ENCODE measurements around the gene KCNH1.

KCNH1 gene

GRCh38 chr1:210715072-210715471, 418.9 kb downstream of the KCNH1 start:
- TF ChIP-seq POLR2A (IDR thresholded peaks at IDR 0.05; ENCODE audit: extremely low read depth, insufficient read length) (no peak), MAX (IDR thresholded peaks at IDR 0.05; ENCODE audit: low read depth, low read length) (no peak), CTCF (IDR thresholded peaks at IDR 0.05; ENCODE audit: low read depth, low read length) (no peak), MYC (IDR thresholded peaks at IDR 0.05; ENCODE audit: low read depth, low read length) (no peak)
- no peak overlapping the region for H3K4me3 ChIP-seq (ENCODE audit: low read depth, low read length)
- no peak for DNase-seq (ENCODE audit: low read depth)

GRCh38 chr1:210711825-210712612, 421.9 kb downstream of the KCNH1 start:
- TF ChIP-seq POLR2A (IDR thresholded peaks at IDR 0.05; ENCODE audit: extremely low read depth, insufficient read length) (no peak), MAX (IDR thresholded peaks at IDR 0.05; ENCODE audit: low read depth, low read length) (no peak), CTCF (IDR thresholded peaks at IDR 0.05; ENCODE audit: low read depth, low read length) (no peak), MYC (IDR thresholded peaks at IDR 0.05; ENCODE audit: low read depth, low read length) (no peak)
- no peak for DNase-seq (ENCODE audit: low read depth)

GRCh38 chr1:210709701-210710100, 424.2 kb downstream of the KCNH1 start:
- no peak for DNase-seq (ENCODE audit: low read depth)
- no peak overlapping the region for H3K4me3 ChIP-seq (ENCODE audit: low read depth, low read length)
- TF ChIP-seq POLR2A (IDR thresholded peaks at IDR 0.05; ENCODE audit: extremely low read depth, insufficient read length) (no peak), CTCF (IDR thresholded peaks at IDR 0.05; ENCODE audit: low read depth, low read length) (no peak), MAX (IDR thresholded peaks at IDR 0.05; ENCODE audit: low read depth, low read length) (no peak), MYC (IDR thresholded peaks at IDR 0.05; ENCODE audit: low read depth, low read length) (no peak)

More at GRCh38 chr1:210711825-210712612, 421.9 kb downstream of the KCNH1 start:
- no peak overlapping the region for H3K4me3 ChIP-seq (ENCODE audit: low read depth, low read length)

GRCh38 chr1:210707300-210708240, 426.4 kb downstream of the KCNH1 start:
- no peak for TF ChIP-seq MYC (IDR thresholded peaks at IDR 0.05; ENCODE audit: low read depth, low read length)
- no peak for TF ChIP-seq MAX (IDR thresholded peaks at IDR 0.05; ENCODE audit: low read depth, low read length)
- no peak for TF ChIP-seq CTCF (IDR thresholded peaks at IDR 0.05; ENCODE audit: low read depth, low read length)
- TF ChIP-seq POLR2A (IDR thresholded peaks at IDR 0.05; ENCODE audit: extremely low read depth, insufficient read length): no peak
- H3K4me3 ChIP-seq (ENCODE audit: low read depth, low read length): no peak overlapping the region
- no peak for DNase-seq (ENCODE audit: low read depth)

GRCh38 chr1:210706246-210706645, 427.7 kb downstream of the KCNH1 start:
- no peak for TF ChIP-seq CTCF (IDR thresholded peaks at IDR 0.05; ENCODE audit: low read depth, low read length)
- DNase-seq (ENCODE audit: low read depth): no peak
- H3K4me3 ChIP-seq (ENCODE audit: low read depth, low read length): no peak overlapping the region
